GM12878 (cell line): Measurements from ENCODE around the gene CTSL. TPM values are rescaled to one million over a fixed set of nuclear protein-coding genes. Genes with fewer than 3 reads are reported as not detected.

Experiments
- KLF5 ChIP-seq: fragments of 450-650 bp; IDR thresholded peaks from 2 replicates; pipeline ENCODE4 v1.6.1; 2014; ENCODE audit warnings: mild to moderate bottlenecking; ENCODE audit not compliant: partially characterized antibody
- polyA plus RNA-seq, 11 experiments: library from polyadenylated mRNA; depleted of rRNA in 4 of 11; unstranded in 6 of 11; stranded (reverse) in 5 of 11; fragments of >200 nt; fragmentation: Nextera tagmentation in 4 of 11; fragmentation: Illumina TruSeq in 1 of 11; extraction: Ambion mirVana in 4 of 11; extraction: Trizol in 1 of 11; gene quantifications; 1 replicate in 1 of 11; 2 replicates in 10 of 11; pipeline versions ENCODE4 v1.2.1 to v1.2.3, GENCODE V29; 2011 to 2016; ENCODE audit warnings: inconsistent platforms in 2 of 11, missing spikeins in 2 of 11, low read depth in 1 of 11
- total RNA-seq, 4 experiments: library from RNA; depleted of rRNA in 3 of 4; stranded (reverse); fragments of >200 nt in 3 of 4; fragmentation: Illumina TruSeq in 1 of 4; extraction: Trizol in 1 of 4; gene quantifications; 2 replicates each; pipeline versions ENCODE4 v1.2.1 to v1.2.3, GENCODE V29; 2013 to 2021
- TF ChIP-seq, protein P1 (sequence below): fragments of 450-650 bp; formaldehyde crosslinking; IDR thresholded peaks from 2 replicates; pipeline ENCODE4 v1.4.0; 2020; ENCODE audit warnings: mild to moderate bottlenecking, moderate library complexity
- TF ChIP-seq, protein P2 (sequence below): fragments of 450-650 bp; IDR thresholded peaks from 2 replicates; pipeline ENCODE4 v1.6.1; 2017; ENCODE audit warnings: mild to moderate bottlenecking, moderate library complexity

The CTSL gene
- total and polyA plus RNA-seq, 10 of the 15 experiments (the other 5 are each of a cell fraction or from before 2014, with no cell fraction given), result 0.24 to 0.72 TPM; not detected in 8

DNA sequence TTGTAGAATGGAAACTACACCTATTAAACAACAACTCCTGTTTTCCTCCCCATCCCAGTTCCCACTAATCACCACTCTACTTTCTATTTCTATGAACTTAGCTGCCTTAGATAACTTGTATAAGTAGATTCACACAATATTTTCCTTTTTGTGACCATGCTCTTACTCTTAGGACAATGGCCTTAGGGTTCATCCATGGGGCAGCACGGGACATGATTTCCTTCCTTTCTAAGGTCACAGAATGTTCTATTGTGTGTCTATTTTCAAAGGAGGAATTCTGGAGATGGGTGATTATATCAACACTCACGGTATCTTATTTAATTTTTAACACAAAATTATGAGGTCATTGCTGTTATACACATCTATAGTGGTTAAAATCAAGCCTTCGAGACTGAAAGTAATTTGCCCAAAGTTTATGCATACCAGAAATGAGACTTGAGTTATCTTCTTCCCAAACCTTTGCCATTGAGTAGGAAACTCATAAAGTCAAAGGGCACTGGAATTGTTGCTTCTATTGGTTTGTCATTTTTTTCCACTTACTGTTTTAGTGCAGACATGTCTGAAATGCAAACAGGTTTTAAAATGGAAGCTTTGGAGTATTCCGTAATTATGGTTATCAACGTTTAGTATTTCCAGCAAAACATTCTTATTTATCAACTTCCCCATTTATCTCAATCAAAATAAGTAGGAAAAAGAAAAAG lies 23.6 kb downstream of the CTSL start (continued):
- TF ChIP-seq, protein P1, sequence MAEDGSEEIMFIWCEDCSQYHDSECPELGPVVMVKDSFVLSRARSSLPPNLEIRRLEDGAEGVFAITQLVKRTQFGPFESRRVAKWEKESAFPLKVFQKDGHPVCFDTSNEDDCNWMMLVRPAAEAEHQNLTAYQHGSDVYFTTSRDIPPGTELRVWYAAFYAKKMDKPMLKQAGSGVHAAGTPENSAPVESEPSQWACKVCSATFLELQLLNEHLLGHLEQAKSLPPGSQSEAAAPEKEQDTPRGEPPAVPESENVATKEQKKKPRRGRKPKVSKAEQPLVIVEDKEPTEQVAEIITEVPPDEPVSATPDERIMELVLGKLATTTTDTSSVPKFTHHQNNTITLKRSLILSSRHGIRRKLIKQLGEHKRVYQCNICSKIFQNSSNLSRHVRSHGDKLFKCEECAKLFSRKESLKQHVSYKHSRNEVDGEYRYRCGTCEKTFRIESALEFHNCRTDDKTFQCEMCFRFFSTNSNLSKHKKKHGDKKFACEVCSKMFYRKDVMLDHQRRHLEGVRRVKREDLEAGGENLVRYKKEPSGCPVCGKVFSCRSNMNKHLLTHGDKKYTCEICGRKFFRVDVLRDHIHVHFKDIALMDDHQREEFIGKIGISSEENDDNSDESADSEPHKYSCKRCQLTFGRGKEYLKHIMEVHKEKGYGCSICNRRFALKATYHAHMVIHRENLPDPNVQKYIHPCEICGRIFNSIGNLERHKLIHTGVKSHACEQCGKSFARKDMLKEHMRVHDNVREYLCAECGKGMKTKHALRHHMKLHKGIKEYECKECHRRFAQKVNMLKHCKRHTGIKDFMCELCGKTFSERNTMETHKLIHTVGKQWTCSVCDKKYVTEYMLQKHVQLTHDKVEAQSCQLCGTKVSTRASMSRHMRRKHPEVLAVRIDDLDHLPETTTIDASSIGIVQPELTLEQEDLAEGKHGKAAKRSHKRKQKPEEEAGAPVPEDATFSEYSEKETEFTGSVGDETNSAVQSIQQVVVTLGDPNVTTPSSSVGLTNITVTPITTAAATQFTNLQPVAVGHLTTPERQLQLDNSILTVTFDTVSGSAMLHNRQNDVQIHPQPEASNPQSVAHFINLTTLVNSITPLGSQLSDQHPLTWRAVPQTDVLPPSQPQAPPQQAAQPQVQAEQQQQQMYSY (CRISPR knock-in tag), result no peak
- no peak for TF ChIP-seq KLF5
- TF ChIP-seq, protein P2, sequence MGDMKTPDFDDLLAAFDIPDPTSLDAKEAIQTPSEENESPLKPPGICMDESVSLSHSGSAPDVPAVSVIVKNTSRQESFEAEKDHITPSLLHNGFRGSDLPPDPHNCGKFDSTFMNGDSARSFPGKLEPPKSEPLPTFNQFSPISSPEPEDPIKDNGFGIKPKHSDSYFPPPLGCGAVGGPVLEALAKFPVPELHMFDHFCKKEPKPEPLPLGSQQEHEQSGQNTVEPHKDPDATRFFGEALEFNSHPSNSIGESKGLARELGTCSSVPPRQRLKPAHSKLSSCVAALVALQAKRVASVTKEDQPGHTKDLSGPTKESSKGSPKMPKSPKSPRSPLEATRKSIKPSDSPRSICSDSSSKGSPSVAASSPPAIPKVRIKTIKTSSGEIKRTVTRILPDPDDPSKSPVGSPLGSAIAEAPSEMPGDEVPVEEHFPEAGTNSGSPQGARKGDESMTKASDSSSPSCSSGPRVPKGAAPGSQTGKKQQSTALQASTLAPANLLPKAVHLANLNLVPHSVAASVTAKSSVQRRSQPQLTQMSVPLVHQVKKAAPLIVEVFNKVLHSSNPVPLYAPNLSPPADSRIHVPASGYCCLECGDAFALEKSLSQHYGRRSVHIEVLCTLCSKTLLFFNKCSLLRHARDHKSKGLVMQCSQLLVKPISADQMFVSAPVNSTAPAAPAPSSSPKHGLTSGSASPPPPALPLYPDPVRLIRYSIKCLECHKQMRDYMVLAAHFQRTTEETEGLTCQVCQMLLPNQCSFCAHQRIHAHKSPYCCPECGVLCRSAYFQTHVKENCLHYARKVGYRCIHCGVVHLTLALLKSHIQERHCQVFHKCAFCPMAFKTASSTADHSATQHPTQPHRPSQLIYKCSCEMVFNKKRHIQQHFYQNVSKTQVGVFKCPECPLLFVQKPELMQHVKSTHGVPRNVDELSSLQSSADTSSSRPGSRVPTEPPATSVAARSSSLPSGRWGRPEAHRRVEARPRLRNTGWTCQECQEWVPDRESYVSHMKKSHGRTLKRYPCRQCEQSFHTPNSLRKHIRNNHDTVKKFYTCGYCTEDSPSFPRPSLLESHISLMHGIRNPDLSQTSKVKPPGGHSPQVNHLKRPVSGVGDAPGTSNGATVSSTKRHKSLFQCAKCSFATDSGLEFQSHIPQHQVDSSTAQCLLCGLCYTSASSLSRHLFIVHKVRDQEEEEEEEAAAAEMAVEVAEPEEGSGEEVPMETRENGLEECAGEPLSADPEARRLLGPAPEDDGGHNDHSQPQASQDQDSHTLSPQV, result no peak
